ENCODE results near the gene UFC1. TPM values are rescaled to one million over a fixed set of nuclear protein-coding genes. Genes with fewer than 3 reads are reported as not detected.

Gene UFC1
- total and polyA plus RNA-seq, 2 donors = 82.4 to 119 TPM

DNA sequence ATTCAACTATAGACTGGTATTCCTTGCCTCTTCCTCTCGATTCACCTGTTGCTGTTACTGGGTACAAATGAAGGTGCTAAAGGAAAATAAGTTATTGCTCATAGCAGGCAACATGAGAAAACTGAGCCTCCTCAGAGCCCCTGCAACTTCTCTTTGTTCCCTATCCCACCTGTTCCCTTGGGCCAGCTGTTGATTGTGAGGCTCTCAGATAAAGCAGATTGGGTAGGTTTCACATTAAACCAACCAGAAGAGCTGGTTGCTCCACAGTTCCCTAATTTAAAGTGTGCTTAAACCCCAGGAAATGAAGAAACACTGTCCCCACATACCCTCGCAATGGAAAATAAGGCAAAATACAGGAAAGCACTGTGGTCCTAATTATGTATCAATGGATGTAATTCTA is 26.1 kb upstream of the UFC1 start:
- H3K4me1 ChIP-seq (ENCODE audit: insufficient read depth) = no peaks in the 10 kb centered on the region
- WGBS = 94% methylated on average over 2 of the region's 2 CpGs
- no peak overlapping the region for H3K27ac ChIP-seq (ENCODE audit: low read depth)
- DNase-seq (ENCODE audit: extremely low spot score) = no peak
- no peak overlapping the region for H3K4me3 ChIP-seq (ENCODE audit: low read depth, low read length)
- H3K36me3 ChIP-seq (ENCODE audit: insufficient read depth) = peaks cover 7% of the 10 kb centered on the region

DNA sequence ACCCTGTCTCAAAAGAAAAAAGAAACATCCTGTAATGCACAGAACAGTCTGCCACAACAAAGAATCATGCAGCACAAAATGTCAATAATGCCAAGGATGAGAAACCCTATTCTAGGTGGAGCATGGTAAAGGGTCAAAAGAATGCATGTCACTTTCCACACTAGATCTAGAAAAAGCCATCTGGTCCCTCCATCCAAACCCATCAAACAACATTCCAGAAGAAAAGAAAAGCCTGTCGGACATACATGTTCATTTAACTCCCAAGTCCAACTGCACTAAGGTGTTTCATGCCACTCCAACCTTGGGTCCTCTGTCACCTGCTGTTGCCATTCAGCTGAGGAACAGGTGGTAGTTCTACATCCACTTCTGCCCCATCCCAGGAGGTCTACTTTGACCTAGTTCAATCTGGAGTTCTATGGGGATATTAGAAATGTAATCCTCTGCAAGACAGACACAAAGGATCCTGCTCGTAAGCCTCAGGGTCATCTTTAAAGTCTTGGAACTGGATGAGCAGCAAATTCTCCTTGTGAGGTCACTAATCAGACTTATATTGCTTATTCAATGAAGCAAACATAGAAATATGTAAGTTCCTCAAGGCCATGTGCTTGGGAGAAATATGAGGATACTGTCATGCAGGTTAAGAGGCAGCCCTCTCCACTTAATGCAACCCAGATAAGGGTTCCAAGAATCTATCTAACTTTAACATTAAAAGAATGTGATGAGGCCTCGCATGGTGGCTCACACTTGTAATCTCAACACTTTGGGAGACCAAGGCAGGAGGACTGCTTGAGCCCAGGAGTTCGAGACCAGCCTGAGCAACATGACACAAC is 25.0 kb upstream of the UFC1 start:
- Histone ChIP-seq H3K4me3 (ENCODE audit: low read depth, low read length) (no peak overlapping the region), H3K27ac (ENCODE audit: low read depth) (no peak overlapping the region), H3K4me1 (ENCODE audit: insufficient read depth) (no peaks in the 10 kb centered on the region), H3K36me3 (ENCODE audit: insufficient read depth) (peaks cover 7% of the 10 kb centered on the region)
- DNase-seq (ENCODE audit: extremely low spot score) = no peak
- 95% methylated on average over 4 of the region's 4 CpGs for WGBS

GRCh38 chr1:161130266-161130665 is 23.5 kb upstream of the UFC1 start:
- H3K4me1 ChIP-seq (ENCODE audit: insufficient read depth) = no peaks in the 10 kb centered on the region
- WGBS = 52% methylated on average over 1 of the region's 1 CpG
- H3K36me3 ChIP-seq (ENCODE audit: insufficient read depth) = peaks cover 7% of the 10 kb centered on the region
- no peak overlapping the region for H3K4me3 ChIP-seq (ENCODE audit: low read depth, low read length)
- no peak overlapping the region for H3K27ac ChIP-seq (ENCODE audit: low read depth)
- no peak for DNase-seq (ENCODE audit: extremely low spot score)

DNA sequence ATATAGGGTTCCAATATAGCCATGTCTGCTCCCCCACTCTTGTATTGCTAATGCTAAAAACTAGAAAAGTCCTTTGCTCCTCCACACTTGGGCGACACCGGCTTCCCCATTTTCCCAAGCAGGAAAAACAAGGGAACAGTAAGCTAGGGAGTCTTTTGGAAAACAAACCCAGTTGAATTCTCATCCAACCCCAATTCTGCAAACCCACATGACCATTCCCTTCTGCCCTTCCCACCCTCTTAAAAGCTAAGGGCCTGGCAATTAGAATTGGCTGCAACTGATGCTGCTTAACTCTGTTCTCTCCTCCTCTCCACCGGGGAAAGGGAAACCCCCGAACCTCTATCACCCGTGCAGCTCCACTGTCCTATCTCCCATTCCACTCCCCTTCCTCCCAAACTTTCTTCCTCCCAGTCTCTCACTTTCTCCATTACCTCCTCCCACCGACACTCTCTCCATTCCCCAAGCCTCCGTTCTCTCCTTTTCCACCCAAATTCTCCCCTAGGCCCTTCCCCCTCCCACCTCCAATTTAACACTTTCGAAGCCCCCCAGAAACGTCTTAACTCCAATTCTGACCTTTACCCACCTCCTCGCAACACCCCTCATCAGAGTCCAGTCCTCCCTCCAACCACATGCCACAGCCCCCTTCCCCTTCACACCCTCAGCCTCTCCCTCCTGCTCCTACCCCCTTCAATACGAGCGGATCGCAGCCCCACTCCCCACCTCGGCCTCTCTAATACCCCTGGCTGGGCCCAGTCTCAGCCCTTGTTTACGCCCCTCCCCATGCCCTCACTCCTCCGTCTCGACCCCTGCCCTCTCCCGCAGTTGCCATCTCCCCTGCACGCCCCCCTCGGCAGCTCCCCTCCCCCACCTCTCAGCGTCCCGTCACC is 22.0 kb upstream of the UFC1 start:
- H3K27ac ChIP-seq (ENCODE audit: low read depth) = peak overlapping the region; percentile 97
- peaks cover 7% of the 10 kb centered on the region for H3K36me3 ChIP-seq (ENCODE audit: insufficient read depth)
- H3K4me1 ChIP-seq (ENCODE audit: insufficient read depth) = no peaks in the 10 kb centered on the region
- H3K4me3 ChIP-seq (ENCODE audit: low read depth, low read length) = peak overlapping the region; percentile 81
- 2% methylated on average over 22 of the region's 22 CpGs for WGBS
- DNase-seq (ENCODE audit: extremely low spot score) = no peak

DNA sequence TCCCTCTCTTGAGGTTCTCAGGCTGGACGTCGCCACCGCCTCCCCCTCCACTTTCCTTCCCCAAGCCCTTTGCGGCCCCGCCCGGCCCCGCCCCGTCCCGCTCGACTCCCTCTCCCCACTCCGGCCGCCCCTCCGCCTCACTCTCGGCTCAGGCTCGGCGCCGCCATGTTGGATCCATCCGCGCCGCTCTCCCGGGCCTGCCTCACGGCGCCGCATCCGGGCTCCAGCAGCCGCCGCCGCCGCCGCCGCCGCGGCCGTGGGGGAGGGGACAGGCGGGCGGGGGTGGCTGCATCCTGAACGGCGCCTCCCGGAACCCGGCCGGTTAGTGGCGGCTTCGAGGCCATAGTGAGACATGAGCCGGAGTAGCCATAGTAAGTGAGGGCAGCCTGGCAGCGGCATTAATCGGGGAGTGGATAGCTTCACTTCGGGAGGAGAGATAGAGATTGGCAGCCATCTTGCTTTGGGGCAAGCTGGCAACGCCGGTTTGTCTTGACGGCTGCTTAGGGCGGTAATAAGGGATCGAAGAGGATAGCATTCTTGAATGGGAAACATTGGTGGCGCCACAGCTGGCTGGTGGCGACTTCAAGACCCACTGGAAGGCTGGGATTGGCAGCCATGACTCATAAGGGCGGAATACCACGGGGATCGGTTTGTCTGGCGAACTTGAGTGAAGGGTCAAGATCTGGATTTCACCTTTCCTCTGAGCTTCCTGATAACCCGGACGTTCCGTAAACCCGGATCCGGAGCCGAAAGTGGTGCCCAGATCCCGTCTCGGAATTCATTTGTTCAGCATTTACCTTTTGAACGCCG is 21.2 kb upstream of the UFC1 start, which contains the start of gene DEDD:
Gene DEDD (minus strand): TSS at position 258 of the 810 bp plus-strand sequence. CDS start 8,205 bp downstream, outside the sequence.
- Histone ChIP-seq H3K4me1 (ENCODE audit: insufficient read depth) (no peaks in the 10 kb centered on the region), H3K27ac (ENCODE audit: low read depth) (peak within 1 kb of the TSS; percentile 97), H3K36me3 (ENCODE audit: insufficient read depth) (peaks cover 3% of the 10 kb centered on the region), H3K4me3 (ENCODE audit: low read depth, low read length) (peak within 1 kb of the TSS; percentile 81)
- DNase-seq (ENCODE audit: extremely low spot score) = peak; percentile 92
- WGBS = under 1% methylated on average over 68 of the region's 68 CpGs

GRCh38 chr1:161133220-161133740 is 20.5 kb upstream of the UFC1 start:
- WGBS = 6% methylated on average over 11 of the region's 11 CpGs
- no peak for DNase-seq (ENCODE audit: extremely low spot score)
- Histone ChIP-seq H3K27ac (ENCODE audit: low read depth) (peak overlapping the region; percentile 97), H3K36me3 (ENCODE audit: insufficient read depth) (peaks cover 2% of the 10 kb centered on the region), H3K4me1 (ENCODE audit: insufficient read depth) (no peaks in the 10 kb centered on the region), H3K4me3 (ENCODE audit: low read depth, low read length) (peak overlapping the region; percentile 81)

DNA sequence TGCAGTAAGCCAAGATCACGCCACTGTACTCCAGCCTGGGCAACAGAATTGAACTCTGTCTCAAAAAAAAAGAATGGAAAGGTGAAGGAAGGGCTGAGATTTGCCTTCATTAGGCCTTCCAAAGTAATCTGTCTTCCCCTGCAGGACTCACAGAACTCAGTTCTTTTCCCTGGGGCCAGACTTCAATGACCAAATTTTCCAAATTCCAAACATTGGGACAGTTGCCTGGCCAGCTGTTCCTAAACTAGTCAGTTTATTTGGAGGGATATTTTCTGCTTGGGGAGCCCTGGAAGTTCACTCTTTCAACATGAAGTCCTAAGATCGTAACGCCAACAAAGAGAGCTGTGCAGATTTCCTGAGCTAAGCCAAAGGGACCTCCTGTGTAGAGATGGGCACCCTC is 15.9 kb upstream of the UFC1 start:
- no peak overlapping the region for H3K4me3 ChIP-seq (ENCODE audit: low read depth, low read length)
- H3K4me1 ChIP-seq (ENCODE audit: insufficient read depth) = no peaks in the 10 kb centered on the region
- peak overlapping the region; percentile 5 for H3K27ac ChIP-seq (ENCODE audit: low read depth)
- no peak for DNase-seq (ENCODE audit: extremely low spot score)
- 68% methylated on average over 3 of the region's 3 CpGs for WGBS
- H3K36me3 ChIP-seq (ENCODE audit: insufficient read depth) = no peaks in the 10 kb centered on the region

- H3K36me3 ChIP-seq (ENCODE audit: insufficient read depth) = no peaks in the 10 kb centered on the region
- no peaks in the 10 kb centered on the region for H3K4me1 ChIP-seq (ENCODE audit: insufficient read depth)
- no peak overlapping the region for H3K4me3 ChIP-seq (ENCODE audit: low read depth, low read length)
- WGBS = 84% methylated on average over 1 of the region's 1 CpG
- H3K27ac ChIP-seq (ENCODE audit: low read depth) = no peak overlapping the region
- no peak for DNase-seq (ENCODE audit: extremely low spot score)
Measured at GRCh38 chr1:161138431-161138830, 15.3 kb upstream of the UFC1 start.

DNA sequence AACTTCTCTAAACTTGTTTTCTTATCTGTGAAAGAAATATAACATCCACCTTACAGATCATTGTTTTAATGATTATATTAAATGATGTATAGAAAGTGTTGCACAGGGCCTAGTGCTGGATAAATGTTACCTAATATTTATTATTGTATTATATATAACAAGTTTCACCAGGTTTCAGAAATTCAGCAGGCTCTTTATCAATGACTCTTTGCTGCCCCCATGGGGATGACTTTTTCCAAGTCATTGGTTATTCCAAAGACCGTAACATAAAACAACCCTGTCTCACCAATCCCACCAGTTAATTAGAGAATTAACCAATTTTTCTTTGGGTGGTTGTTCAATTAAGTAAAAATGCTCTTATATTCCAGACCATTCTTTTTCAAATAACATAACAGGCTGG is 14.0 kb upstream of the UFC1 start:
- Histone ChIP-seq H3K4me1 (ENCODE audit: insufficient read depth) (no peaks in the 10 kb centered on the region), H3K27ac (ENCODE audit: low read depth) (no peak overlapping the region), H3K4me3 (ENCODE audit: low read depth, low read length) (no peak overlapping the region), H3K36me3 (ENCODE audit: insufficient read depth) (no peaks in the 10 kb centered on the region)
- DNase-seq (ENCODE audit: extremely low spot score) = no peak
- WGBS = 28% methylated on average over 1 of the region's 1 CpG

DNA sequence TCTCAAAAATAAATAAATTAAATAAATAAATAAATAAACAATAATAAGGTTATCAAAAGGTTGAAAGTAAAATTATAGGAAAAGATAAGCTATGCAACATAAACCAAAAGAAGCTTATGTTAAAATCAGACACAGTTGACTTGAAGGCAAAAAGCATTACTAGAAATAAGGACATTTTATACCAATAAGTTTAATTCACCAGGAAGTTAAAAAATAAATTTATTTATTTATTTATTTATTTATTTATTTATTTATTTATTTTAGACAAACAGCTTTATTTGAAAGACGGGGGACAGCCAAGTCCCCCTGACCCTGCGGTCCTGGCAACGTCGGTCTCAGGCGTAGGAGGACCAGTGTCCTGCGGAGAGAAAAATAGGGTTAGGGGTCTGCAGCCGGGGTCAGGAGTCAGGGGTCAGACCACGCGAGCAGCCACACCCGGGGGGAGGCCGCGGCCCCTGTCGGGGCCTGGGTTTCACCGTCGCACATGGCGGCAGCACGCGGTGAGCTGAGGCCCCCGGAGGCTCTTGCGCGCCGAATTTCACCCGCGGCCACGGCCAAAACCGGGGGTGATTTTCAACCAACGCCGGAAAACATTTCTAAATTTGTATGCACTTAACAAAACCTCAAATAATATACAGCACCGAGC is 12.9 kb upstream of the UFC1 start:
- DNase-seq (ENCODE audit: extremely low spot score) = no peak
- H3K4me1 ChIP-seq (ENCODE audit: insufficient read depth) = no peaks in the 10 kb centered on the region
- 96% methylated on average over 29 of the region's 29 CpGs for whole genome bisulfite sequencing
- no peaks in the 10 kb centered on the region for H3K36me3 ChIP-seq (ENCODE audit: insufficient read depth)
- H3K4me3 ChIP-seq (ENCODE audit: low read depth, low read length) = no peak overlapping the region
- no peak overlapping the region for H3K27ac ChIP-seq (ENCODE audit: low read depth)

DNA sequence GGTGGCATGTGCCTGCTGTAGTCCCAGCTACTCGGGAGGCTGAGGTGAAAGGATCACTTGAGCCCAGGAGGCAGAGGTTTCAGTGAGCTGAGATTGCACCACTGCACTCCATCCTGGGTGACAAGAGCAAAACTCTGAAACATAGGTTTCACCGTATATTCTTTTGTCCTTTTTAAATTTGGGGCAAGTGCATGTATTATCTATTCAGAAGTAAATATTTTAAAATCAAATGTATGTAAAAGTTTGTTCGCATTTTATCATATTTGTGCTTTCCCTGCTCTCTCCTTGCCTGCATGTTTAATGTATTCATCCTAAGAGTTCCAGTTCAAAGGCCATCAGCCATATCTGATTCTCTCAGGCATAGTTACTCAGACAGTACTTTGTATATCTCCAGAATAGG is 7.9 kb upstream of the UFC1 start:
- no peak for DNase-seq (ENCODE audit: extremely low spot score)
- Histone ChIP-seq H3K4me3 (ENCODE audit: low read depth, low read length) (no peak overlapping the region), H3K36me3 (ENCODE audit: insufficient read depth) (no peaks in the 10 kb centered on the region), H3K27ac (ENCODE audit: low read depth) (no peak overlapping the region), H3K4me1 (ENCODE audit: insufficient read depth) (no peaks in the 10 kb centered on the region)
- WGBS = 82% methylated on average over 3 of the region's 3 CpGs

DNA sequence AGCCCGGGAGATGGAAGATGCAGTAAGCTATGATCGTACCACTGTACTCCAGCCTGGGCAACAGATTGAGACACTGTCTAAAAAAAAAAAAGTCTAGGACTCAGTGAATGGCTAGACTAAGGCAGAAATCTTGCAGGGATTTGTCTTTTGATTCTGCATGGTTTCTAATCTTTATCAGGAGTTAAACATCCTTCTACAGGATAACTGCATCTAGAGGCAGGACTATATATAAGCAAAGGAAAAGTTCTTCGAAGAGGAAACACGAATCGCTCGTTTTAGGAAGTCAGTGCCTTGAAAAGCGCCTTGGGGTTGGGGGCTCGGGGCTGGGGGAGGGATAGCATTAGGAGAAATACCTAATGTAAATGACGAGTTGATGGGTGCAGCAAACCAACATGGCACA is 602 bp upstream of the UFC1 start:
- H3K27ac ChIP-seq (ENCODE audit: low read depth) = no peak overlapping the region
- DNase-seq (ENCODE audit: extremely low spot score) = no peak
- peaks cover 1% of the 10 kb centered on the region for H3K4me1 ChIP-seq (ENCODE audit: insufficient read depth)
- peak overlapping the region; percentile 44 for H3K4me3 ChIP-seq (ENCODE audit: low read depth, low read length)
- WGBS = 17% methylated on average over 9 of the region's 9 CpGs
- no peaks in the 10 kb centered on the region for H3K36me3 ChIP-seq (ENCODE audit: insufficient read depth)

DNA sequence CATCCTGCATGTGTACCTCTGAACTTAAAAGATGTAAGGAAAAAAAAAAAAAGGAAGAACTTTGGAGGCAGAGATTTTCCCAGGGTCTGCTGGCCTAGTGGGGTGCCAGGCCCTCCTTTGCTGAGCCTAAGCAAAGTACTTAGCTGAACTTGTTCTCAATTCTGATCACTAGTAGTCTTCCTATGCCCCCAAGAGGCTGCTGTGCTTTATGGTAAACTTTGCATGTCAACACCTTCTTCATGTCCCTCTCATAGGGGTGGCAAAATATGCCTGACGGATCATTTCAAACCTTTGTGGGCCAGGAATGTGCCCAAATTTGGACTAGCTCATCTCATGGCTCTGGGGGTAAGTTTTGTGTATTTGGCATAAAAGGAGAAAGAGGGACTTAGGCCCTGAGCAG is 4.1 kb downstream of the UFC1 start:
- no peak overlapping the region for H3K27ac ChIP-seq (ENCODE audit: low read depth)
- no peak overlapping the region for H3K4me3 ChIP-seq (ENCODE audit: low read depth, low read length)
- no peaks in the 10 kb centered on the region for H3K36me3 ChIP-seq (ENCODE audit: insufficient read depth)
- peaks cover 1% of the 10 kb centered on the region for H3K4me1 ChIP-seq (ENCODE audit: insufficient read depth)
- no peak for DNase-seq (ENCODE audit: extremely low spot score)
- WGBS = 94% methylated on average over 1 of the region's 1 CpG

Measured in urinary bladder (tissue), 4 donors.